Sciatic nerve (tissue), 2 donors: Measurements from ENCODE around the gene LENG8. TPM values are rescaled to one million over a fixed set of nuclear protein-coding genes. Genes with fewer than 3 reads are reported as not detected.
"Not testable (repeated sequence)": the region's sequence is repeated elsewhere in the genome, so short reads cannot be mapped to it uniquely, and the experiment has no call there.

Experiments used
- ATAC-seq: fragments of 200-7000 bp; cut with Tn5 transposase; one replicate; pipeline ENCODE4 v1.9.1; 2020; ENCODE audit warnings: mild to moderate bottlenecking, moderate library complexity
- DNase-seq: peaks from one replicate; pipeline ENCODE4 v3.0.0-alpha.2; 2020; ENCODE audit warnings: low spot score
- intact Hi-C: fragments of 100-400 bp; cut with DNase I; formaldehyde crosslinking; loops from one replicate; pipeline ENCODE4 v1.14.2; 2022
- total RNA-seq: library from RNA; stranded (reverse); fragmentation: NEBNext Ultra II Directional; extraction: Animal tissue kit (Norgen Biotek cat#: 25700); gene quantifications from one replicate; pipeline ENCODE4 v1.2.1, GENCODE V29; 2021
- donor health status: DM: no; HTN: no; CAD: no.
- donor health status: DM: no; HTN: no; CAD: no.

Gene LENG8
- total RNA-seq, 1 donor from 2014 or later, result 305 TPM

DNA sequence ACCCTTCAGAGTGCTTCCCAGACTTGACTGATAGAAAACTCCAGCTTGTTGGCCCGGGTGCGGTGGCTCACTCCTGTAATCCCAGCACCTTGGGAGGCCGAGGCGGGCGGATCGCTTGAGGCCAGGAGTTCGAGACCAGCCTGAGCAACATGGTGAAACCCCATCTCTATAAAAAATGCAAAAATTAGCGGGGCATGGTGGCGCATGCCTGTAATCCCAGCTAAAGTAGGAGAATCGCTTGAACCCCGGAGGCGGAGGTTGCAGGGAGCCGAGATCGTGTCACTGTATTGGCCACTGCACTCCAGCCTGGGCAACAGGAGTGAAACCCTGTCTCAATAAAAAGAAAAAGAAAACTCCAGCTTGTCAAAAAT is 17.1 kb downstream of the LENG8 start:
- peak; percentile 56 for DNase-seq
- ATAC-seq, intact Hi-C loops: not testable (repeated sequence)

DNA sequence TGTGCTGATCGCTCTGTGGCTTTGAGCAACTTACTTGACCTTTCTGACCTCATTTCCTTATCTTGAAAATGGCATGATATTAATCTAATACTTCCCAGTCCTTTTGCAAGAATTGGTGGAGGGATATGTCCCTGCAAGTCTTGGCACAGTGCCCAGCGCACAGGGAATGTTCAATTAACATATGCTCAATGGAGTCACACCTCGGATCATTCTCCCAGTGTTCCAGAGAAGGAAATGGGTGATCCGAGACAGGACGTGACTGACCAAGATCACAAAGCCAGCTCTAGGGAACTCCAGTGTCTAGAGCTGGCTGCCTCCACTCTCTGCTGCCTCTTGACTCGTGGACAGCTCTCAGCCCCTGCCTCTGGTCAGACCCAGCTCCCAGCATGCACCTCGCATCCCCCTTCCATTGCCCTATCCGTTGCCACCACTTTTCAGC is 20.5 kb downstream of the LENG8 start:
- ATAC-seq, result no peak
- peak; percentile 69 for DNase-seq
- intact Hi-C loops, result no loop called here

DNA sequence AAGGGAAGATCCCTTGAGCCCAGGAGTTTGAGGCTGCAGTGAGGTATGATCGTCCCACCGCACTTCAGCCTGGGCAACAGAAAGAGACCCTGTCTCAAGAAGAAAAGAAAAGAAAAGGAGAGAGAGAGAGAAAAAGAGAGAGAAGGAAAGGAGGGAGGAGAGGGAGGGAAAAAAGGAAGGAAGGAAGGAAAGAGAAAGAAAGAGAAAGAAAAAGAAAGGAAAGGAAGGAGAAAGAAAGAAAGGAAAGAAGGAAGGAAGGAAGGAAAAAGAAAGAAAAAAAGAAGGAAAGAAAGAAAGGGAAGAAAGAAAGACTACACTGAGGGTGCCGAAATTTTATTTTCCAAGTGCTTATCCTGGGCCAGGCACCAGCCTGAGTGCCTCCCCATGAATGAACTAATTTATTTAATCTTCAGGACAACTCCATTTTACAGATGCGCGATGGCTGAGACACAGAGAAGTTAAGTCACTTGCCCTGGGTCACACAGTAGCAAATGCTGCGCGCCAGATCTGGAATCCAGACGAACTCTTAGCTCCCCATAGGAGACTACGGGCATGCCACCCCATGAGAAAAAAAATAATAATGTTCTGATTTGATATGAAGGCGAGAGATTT is 21.4 kb downstream of the LENG8 start:
- intact Hi-C loops, result no loop called here
- DNase-seq, result peak; percentile 41

DNA sequence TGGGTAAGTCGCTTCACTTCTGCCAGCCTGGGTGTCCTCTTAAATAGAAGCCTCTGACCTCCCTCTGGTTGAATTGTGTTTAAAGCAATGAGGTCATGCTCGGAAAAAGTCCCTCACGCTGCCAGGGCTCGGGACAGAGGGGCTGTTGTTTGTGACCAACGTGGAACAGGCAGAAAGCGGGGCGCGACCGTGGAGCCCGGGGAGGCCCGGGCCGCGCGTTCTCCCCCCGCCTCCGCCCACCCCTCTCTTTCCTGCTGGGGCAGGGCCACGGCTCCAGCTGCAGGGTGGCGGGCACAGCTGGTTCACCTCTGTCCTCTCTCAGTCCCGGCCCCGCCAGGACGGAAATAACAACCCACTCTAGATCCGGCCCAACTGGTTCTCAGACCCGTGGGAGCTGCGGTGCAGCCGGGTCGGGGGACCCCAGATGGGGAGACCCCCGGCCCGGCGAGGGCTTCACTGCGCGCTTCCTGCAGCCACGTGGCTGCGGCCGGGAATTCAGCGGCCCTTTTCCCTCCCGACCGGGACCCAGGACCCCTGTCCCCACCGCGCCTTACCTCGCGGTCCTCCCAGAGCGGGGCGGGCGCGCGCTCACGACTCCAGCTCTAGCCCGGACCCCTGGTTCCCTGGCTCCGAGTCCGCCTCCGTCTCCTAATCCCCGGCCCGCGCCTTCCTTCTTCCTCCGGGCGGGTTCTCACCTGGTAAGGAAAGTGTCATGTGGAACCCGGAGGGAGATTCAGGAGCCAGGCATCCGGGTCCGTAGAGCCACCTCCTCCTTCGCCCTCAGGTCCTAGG is 22.2 kb downstream of the LENG8 start:
- ATAC-seq, result peak; percentile 72
- DNase-seq, result peak; percentile 84

More for the DNA sequence above, 21.4 kb downstream of the LENG8 start:
- no peak for ATAC-seq

DNA sequence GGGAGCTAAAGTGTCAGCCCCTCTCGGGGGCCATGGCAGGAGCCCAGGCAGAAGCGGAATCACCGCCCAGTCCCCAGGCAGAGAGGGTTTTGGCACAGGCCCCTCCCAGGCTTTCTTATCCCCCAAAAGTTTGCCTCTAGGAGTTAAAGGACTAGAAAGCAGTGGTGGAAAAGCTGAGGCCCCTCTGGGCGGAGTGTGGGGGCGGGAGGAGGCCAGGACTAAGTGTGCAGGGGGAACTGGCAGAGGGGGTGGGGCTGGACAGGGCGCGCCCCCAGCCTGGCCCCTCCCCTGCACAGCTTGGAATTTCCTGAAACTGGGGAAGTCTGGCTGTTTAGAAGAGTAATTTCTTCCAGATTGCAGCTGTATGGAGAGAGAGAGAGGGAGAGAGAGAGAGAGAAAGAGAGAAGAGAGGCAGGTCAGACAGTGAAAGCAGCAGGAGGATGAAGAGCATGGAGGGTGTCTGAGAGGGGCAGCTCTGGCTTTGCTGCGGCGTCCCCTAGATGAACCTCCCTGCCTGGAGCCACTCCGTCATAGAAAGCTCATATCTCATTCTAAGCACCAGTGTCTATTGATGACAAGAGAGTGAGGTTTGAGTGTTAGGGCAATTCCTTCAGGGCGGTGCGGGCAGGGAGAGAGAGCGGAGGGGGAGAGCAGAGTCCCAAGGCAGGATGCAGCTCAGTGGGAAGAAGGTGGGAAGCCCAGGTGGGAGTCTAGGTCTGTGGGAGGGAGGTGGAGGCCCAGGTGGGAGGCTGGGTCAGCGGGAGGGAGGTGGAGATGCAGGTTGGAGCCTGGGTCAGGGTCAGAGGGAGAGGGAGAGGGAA is 24.3 kb downstream of the LENG8 start, which contains the start of gene CDC42EP5:
Gene CDC42EP5, minus strand, starts transcription at position 226 of the 821 bp plus-strand sequence. CDS start 7,749 bp downstream, outside the sequence.
- intact Hi-C loops, result no loop called here
- ATAC-seq, result peak; percentile 97
- DNase-seq, result peak; percentile 89

More for the DNA sequence above, 22.2 kb downstream of the LENG8 start:
- intact Hi-C loops, result no loop called here

DNA sequence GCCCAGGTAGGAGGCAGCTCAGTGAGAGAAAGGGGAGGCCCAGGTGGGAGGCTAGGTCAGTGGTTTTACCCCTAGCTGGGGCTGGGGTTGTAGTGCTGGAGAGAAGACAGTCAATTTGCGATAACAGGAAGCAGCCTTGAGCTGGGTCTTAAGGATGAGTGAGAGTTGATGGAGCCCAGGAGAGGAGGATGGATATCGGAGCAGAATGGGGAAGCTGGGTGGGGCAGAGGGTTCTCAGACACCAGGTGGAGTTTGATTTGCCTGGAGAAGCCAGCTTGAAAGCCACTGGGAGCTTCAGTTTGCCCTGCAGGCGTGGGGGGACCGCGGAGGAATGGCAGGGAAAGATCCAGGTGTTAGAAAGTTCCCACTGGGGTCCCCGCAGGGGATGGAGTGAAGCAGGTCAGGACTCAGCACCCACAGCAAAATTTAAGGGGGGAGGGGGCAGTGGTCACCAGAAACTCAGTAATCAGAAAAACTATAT is 24.9 kb downstream of the LENG8 start:
- intact Hi-C loops, result no loop called here
- DNase-seq (peak; percentile 56), ATAC-seq (peak; percentile 1)

DNA sequence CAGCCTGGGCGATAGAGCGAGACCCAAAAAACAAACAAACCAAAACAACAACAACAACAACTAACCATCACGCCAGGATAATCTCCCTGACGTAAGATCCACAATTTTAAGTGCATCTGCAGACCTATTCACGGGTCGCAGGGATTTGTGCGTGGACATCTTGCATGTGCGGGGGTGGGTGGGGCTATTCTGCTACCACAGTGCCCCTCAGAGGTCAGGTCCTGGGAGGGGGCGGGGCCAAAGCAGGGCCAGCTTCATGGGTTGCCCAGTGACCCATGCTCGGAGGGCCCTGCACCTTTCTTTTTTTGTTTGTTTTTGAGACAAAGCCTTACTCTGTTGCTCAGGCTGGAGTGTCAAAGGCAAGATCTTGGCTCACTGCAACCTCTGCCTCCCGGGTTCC is 26.7 kb downstream of the LENG8 start:
- ATAC-seq, result no peak
- intact Hi-C loops, result no loop called here
- no peak for DNase-seq

DNA sequence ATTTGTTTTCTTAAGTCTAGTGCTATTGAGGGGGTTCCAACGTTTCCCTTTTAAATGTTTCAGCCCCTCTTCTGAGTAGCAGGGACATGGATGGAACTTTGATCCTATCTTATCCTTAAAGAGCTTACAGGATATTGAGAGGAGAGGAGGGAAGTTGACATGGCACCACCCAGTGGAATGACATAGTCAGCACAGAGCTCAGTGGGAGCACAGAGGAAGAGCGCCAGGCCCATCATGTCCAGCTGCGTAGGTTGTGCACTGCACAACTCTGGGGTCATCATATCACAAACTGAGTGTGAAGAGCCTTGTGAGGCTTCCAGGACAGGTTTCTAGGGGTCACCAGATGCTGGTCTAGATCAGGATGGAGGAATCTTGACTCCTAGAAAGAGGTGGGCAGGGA is 28.7 kb downstream of the LENG8 start:
- ATAC-seq, result no peak
- intact Hi-C loops, result no loop called here
- DNase-seq, result no peak

DNA sequence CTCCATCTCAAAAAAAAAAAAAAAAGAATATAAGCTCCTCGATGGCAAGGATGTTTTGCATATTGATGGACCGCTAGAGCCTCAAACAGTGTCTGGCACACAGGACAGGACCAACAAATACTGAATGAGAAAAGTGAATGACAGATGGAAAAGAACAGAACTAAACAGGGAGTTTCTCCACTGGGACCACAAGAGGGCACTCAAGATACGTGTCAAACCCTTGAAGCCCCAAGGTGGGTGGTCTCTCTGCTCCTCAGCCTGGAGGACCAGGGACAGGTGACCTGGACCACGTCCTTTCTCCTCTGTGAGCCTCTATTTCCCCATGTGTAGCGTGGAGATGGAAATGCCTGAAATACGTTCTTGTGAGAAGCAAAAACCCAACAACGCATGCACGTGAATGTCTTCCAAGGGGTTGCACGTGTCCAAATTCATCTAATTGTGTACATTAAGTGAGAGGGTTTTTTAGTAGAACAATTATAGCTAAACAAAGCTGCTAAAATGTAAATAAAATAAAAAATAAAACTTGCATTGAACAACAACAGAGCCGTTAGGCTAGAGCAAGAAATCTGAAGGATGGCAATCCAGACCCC is 29.8 kb downstream of the LENG8 start:
- peak; percentile 38 for ATAC-seq
- DNase-seq, result peak; percentile 53
- intact Hi-C loops, result no loop called here

DNA sequence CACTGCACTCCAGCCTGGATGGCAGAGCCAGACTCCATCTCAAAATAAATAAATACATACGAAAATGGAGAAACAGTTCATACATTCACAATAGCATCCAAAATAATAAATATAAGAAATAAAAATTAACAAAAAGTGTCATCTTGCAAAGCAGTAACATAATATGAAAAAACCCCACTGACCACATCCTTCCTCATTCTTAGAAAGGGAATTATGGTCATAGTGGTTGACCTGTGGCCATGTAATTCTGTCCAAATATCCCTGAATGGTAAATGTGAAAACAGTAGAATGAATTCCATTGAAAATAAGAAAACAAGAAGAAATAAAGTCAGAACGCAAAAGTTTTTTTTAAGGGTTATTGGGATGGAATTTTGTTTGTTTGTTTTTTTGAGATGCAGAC is 31.1 kb downstream of the LENG8 start:
- DNase-seq, result no peak
- ATAC-seq, result no peak
- intact Hi-C loops, result no loop called here

DNA sequence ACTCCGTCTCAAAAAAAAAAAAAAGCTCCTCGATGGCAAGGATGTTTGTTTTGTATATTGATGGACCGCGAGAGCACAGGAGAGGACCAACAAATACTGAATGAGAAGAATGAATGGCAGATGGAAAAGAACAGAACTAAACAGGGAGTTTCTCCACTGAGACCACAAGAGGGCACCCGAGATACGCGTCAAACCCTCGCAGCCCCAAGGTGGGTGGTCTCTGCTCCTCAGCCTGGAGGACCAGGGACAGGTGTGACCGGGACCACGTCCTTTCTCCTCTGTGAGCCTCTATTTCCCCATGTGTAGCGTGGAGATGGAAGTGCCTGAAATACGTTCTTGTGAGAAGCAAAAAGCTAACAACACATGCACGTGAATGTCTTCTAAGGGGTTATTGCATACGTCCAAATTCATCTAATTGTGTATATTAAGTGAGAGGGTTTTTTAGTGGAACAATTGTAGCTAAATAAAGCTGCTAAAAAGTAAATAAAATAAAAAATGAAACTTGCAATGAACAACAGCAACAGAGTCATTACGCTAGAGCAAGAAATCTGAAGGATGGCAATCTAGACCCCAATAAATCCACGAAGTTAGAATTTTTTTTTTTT is 32.4 kb downstream of the LENG8 start:
- ATAC-seq (peak; percentile 61), DNase-seq (peak; percentile 58)
- intact Hi-C loops, result no loop called here

DNA sequence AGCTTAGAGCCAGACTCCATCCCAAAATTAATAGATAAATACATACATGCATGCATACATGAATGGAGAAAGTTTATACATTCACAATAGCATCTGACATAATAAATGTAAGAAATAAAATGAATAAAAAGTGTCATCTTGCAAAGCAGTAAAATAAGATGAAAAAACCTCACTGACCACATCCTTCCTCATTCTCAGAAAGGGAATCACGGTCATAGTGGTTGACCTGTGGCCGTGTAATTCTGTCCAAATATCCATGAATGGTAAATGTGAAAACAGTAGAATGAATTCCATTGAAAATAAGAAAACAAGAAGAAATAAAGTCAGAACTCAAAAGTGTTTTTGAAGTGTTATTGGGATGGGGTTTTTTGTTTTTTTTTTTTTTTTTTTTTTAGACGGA is 33.9 kb downstream of the LENG8 start:
- no peak for ATAC-seq
- DNase-seq, result no peak
- intact Hi-C loops, result no loop called here

DNA sequence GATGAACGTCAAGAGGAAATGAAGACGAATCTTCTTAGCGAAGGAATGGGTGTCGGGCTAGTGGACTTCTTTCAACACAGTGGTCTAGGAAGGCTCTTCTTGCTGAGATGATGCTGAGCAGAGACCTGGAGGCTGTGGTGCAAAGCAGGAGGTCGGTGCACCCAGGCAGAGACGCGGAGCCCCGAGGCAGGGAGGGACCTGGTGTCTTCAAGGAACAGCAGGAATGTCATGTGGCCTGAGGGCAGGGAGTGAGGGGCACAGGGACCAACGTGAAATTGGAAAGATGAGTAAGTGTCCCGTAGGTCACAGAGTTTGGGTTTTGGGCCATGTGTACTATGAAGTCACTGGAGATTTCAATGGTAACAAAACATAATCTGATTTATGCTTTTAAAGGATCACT is 35.5 kb downstream of the LENG8 start:
- DNase-seq (no peak), ATAC-seq (no peak)
- intact Hi-C loops, result no loop called here

DNA sequence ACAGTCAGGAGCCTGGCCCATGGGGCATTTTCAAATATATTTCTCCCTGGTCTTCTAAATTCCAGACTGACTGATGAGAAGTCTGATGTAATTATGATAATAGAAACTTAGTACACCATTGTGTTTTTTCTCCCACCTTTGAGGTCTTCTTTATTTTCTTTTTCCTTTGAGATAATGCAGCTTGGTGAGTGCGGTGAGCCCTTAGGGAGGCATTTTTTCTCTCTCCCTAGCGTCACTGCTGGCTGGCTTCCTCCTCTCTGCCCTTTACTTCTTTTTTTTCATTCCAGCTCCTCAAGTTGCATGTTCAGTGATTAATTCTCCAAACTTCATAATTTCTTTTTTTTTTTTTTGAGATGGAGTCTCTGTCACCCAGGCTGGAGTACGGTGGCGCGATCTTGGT is 36.9 kb downstream of the LENG8 start:
- intact Hi-C loops, result no loop called here
- DNase-seq, result peak; percentile 33
- no peak for ATAC-seq

DNA sequence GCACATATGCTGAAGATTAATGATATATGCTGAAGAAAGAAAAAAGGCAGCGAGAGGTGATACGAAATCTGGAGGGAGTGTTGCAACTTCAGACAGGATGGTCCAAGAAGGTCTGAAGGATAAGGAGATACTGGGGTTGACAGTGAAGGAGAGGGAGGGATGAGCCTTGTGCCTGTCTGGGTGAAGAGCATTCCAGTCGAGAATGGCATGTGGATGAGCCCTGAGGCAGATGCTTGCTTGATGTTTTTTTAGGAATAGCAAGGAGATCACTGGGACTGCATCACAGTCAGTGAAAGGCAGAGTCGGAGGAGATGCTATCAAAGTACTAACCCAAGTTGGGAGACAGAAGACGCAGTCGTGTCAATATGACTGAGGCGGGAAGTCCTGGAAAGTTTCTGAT is 40.3 kb downstream of the LENG8 start:
- ATAC-seq (no peak), DNase-seq (no peak)
- intact Hi-C loops, result no loop called here

DNA sequence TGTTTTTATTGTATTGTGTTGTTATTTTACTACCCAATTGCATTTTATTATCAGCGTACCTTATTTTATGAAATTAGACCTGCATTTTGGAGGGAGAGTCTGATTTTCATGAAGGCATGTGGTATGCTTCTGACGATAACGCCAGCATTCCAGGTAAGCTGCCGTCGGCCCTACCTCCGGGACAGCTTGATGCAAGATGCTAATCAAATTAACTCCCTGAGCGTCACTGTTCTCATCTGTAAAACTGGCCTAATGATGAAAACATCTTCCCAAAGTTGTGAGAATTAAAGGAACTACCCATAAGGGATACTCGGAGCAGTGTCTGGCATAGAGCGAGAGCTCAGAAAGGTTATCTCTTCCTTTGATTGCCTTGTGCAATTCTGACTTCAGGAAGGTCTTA is 40.8 kb downstream of the LENG8 start:
- no peak for DNase-seq
- intact Hi-C loops, result no loop called here
- ATAC-seq, result no peak

DNA sequence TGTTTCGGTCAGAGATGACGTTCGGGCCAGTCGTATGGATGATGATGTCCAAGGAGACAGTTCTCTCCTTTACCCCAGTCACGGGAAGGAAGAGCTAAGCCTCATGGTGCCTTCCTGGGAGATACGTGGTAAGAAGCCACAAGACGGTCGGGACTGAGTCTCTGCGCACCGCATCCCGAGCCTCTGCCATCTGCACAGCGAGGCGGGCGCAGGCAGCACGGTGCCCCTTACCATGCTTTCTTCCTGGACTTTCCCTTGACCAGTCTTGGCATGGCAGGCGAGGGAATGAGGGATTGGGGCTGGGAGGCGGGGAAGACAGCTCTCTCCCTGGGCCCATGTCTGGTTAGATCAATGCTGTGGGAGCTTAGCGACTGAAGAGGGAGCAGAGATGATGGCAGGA is 43.6 kb downstream of the LENG8 start:
- no peak for DNase-seq
- intact Hi-C loops, result no loop called here
- no peak for ATAC-seq

DNA sequence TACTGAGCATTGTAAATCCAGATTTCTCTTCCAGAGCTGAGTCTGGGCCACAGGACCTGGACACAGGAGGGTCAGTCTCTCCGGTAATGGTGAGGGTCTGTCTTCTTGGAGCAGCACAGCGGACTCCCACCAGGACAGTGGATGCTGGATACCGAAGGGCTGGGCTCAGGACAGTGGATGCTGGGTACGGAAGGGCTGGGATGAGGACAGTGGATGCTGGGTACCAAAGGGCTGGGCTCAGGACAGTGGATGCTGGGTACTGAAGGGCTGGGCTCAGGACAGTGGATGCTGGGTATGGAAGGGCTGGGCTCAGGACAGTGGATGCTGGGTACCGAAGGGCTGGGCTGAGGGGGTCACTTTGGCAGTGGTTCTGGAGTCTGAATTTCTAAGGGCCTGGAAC is 44.1 kb downstream of the LENG8 start:
- not testable (repeated sequence) for DNase-seq, ATAC-seq

More for the DNA sequence above, 44.1 kb downstream of the LENG8 start:
- intact Hi-C loops, result not testable (repeated sequence)
